Hepatocyte (in vitro differentiated cells): ENCODE data around the gene PRDM15.

ENCODE experiments used
- EZH2 ChIP-seq: fragments of 200-600 bp; sonication (generic); IDR thresholded peaks from 2 replicates; pipeline ENCODE4 v1.6.1; 2016; ENCODE audit warnings: antibody characterized with exemption, mild to moderate bottlenecking, borderline replicate concordance
- EZH2phosphoT487 ChIP-seq: fragments of 200-600 bp; sonication (generic); IDR thresholded peaks from one replicate; pipeline ENCODE4 v1.6.1; 2018; ENCODE audit warnings: antibody characterized with exemption, mild to moderate bottlenecking, low read depth, moderate library complexity; ENCODE audit not compliant: unreplicated experiment, severe bottlenecking
- TF ChIP-seq, protein P1 (sequence below): fragments of 200-600 bp; sonication (generic); IDR thresholded peaks from 2 replicates; pipeline ENCODE4 v1.5.1; 2016; ENCODE audit warnings: antibody characterized with exemption, mild to moderate bottlenecking; ENCODE audit not compliant: poor library complexity

DNA sequence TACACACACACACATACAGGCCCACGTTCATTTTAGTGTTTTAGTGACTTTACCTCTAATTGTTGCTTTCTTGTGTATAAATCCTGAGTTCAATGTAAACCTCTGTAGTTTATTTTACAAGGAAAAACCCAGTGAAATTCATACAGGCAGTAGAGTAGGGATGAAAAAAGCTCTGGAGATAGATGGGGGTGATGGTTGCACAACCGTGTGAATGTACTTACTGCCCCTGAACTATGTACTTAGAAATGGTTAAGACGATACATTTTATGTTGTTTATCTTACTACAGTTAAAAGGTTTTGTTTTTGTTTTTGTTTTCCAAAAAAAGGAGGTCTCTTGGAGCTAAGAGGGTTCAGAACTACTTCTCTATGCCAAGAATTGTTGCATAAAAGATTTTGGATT, 29.7 kb upstream of the PRDM15 start:
- TF ChIP-seq, protein P1, sequence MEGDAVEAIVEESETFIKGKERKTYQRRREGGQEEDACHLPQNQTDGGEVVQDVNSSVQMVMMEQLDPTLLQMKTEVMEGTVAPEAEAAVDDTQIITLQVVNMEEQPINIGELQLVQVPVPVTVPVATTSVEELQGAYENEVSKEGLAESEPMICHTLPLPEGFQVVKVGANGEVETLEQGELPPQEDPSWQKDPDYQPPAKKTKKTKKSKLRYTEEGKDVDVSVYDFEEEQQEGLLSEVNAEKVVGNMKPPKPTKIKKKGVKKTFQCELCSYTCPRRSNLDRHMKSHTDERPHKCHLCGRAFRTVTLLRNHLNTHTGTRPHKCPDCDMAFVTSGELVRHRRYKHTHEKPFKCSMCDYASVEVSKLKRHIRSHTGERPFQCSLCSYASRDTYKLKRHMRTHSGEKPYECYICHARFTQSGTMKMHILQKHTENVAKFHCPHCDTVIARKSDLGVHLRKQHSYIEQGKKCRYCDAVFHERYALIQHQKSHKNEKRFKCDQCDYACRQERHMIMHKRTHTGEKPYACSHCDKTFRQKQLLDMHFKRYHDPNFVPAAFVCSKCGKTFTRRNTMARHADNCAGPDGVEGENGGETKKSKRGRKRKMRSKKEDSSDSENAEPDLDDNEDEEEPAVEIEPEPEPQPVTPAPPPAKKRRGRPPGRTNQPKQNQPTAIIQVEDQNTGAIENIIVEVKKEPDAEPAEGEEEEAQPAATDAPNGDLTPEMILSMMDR, result no peak
- TF ChIP-seq EZH2 (no peak), EZH2phosphoT487 (no peak)
